Measurements from ENCODE around the gene GPRC5D.

DNA sequence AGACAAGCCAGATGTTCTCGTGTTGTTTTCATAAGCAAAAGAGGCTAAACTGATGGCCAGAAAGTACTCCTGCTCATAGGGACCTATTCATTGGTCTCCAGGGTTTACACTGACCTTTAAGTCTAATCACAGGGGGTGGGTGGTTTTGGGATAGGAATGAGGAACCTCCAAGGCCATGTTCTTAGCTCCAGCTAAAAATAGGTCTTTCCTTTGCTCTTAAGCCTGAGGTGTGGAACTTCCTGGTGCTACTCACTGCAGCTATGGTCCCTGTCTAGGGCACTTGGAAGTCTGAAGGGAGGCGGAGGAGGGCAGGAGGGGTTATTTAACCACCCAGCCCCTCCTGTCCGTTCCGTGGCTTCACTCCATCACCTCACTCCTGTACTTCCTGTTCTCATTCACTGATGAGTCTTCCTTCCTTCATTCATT, 42.0 kb downstream of the GPRC5D start:
- TF ChIP-seq, protein P1, sequence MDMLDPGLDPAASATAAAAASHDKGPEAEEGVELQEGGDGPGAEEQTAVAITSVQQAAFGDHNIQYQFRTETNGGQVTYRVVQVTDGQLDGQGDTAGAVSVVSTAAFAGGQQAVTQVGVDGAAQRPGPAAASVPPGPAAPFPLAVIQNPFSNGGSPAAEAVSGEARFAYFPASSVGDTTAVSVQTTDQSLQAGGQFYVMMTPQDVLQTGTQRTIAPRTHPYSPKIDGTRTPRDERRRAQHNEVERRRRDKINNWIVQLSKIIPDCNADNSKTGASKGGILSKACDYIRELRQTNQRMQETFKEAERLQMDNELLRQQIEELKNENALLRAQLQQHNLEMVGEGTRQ (CRISPR knock-in tag; IDR thresholded peaks at IDR 0.05): no peak
- TF ChIP-seq, protein P2, sequence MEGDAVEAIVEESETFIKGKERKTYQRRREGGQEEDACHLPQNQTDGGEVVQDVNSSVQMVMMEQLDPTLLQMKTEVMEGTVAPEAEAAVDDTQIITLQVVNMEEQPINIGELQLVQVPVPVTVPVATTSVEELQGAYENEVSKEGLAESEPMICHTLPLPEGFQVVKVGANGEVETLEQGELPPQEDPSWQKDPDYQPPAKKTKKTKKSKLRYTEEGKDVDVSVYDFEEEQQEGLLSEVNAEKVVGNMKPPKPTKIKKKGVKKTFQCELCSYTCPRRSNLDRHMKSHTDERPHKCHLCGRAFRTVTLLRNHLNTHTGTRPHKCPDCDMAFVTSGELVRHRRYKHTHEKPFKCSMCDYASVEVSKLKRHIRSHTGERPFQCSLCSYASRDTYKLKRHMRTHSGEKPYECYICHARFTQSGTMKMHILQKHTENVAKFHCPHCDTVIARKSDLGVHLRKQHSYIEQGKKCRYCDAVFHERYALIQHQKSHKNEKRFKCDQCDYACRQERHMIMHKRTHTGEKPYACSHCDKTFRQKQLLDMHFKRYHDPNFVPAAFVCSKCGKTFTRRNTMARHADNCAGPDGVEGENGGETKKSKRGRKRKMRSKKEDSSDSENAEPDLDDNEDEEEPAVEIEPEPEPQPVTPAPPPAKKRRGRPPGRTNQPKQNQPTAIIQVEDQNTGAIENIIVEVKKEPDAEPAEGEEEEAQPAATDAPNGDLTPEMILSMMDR (IDR thresholded peaks at IDR 0.05): no peak
- TF ChIP-seq, protein P3, sequence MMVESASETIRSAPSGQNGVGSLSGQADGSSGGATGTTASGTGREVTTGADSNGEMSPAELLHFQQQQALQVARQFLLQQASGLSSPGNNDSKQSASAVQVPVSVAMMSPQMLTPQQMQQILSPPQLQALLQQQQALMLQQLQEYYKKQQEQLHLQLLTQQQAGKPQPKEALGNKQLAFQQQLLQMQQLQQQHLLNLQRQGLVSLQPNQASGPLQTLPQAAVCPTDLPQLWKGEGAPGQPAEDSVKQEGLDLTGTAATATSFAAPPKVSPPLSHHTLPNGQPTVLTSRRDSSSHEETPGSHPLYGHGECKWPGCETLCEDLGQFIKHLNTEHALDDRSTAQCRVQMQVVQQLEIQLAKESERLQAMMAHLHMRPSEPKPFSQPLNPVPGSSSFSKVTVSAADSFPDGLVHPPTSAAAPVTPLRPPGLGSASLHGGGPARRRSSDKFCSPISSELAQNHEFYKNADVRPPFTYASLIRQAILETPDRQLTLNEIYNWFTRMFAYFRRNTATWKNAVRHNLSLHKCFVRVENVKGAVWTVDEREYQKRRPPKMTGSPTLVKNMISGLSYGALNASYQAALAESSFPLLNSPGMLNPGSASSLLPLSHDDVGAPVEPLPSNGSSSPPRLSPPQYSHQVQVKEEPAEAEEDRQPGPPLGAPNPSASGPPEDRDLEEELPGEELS (CRISPR knock-in tag; IDR thresholded peaks at IDR 0.05): no peak
- TF ChIP-seq IRF2 (CRISPR knock-in tag; IDR thresholded peaks at IDR 0.05; ENCODE audit: borderline replicate concordance, low read depth): no peak
- TF ChIP-seq GTF2I (CRISPR knock-in tag; conservative IDR thresholded peaks at IDR 0.05): no peak

Measured in WTC11 (cell line).